GM19238 (cell line): ENCODE measurements around the gene DES.
"Not testable (repeated sequence)": the region's sequence is repeated elsewhere in the genome, so short reads cannot be mapped to it uniquely, and the experiment has no call there.

Experiments used
- DNase-seq: peaks from one replicate; pipeline ENCODE4 v3.0.0; 2011; ENCODE audit warnings: low spot score; ENCODE audit not compliant: insufficient read length

DES gene

GRCh38 chr2:219418155-219419011 lies at the start of gene DES:
Gene DES (plus strand): TSS chr2:219418377. CDS start chr2:219418463, 86 bp downstream.
- no peak for DNase-seq

GRCh38 chr2:219368690-219369191 lies 49.4 kb upstream of the DES start:
- DNase-seq, result no peak

- DNase-seq, result no peak
Measured at GRCh38 chr2:219369447-219369861, 48.7 kb upstream of the DES start.

- no peak for DNase-seq
Measured at GRCh38 chr2:219378163-219378851, 39.9 kb upstream of the DES start.

GRCh38 chr2:219380926-219381325 lies 37.3 kb upstream of the DES start:
- DNase-seq, result no peak

- no peak for DNase-seq
Measured at GRCh38 chr2:219381448-219381847, 36.7 kb upstream of the DES start.

GRCh38 chr2:219384083-219384713 lies 34.0 kb upstream of the DES start:
- no peak for DNase-seq

GRCh38 chr2:219384859-219385258 lies 33.3 kb upstream of the DES start:
- no peak for DNase-seq

GRCh38 chr2:219385958-219386520 lies 32.1 kb upstream of the DES start:
- no peak for DNase-seq

- no peak for DNase-seq
Measured at GRCh38 chr2:219386532-219387280, 31.5 kb upstream of the DES start.

- DNase-seq, result peak; percentile 89
Measured at GRCh38 chr2:219387306-219388120, 30.7 kb upstream of the DES start, which contains the start of gene DNPEP. Gene DNPEP (minus strand): TSS chr2:219387912. CDS start chr2:219387794, 118 bp downstream.

- peak; percentile 91 for DNase-seq
Measured at GRCh38 chr2:219388121-219388906, 29.9 kb upstream of the DES start.

- no peak for DNase-seq
Measured at GRCh38 chr2:219388907-219389156, 29.3 kb upstream of the DES start.

GRCh38 chr2:219392754-219393153 lies 25.4 kb upstream of the DES start:
- no peak for DNase-seq

- not testable (repeated sequence) for DNase-seq
Measured at GRCh38 chr2:219395056-219395455, 23.1 kb upstream of the DES start.

GRCh38 chr2:219395609-219396008 lies 22.6 kb upstream of the DES start:
- DNase-seq, result no peak

GRCh38 chr2:219396863-219397457 lies 21.2 kb upstream of the DES start:
- DNase-seq, result no peak

GRCh38 chr2:219398721-219399363 lies 19.3 kb upstream of the DES start:
- DNase-seq, result no peak
